Inferior parietal cortex (tissue), 1 donor: ENCODE data around the gene NOL12.
"Not testable (repeated sequence)": the region's sequence is repeated elsewhere in the genome, so short reads cannot be mapped to it uniquely, and the experiment has no call there.

Source experiments
- DNase-seq: peaks from one replicate; pipeline ENCODE4 v3.0.0-alpha.2; 2016; ENCODE audit errors: extremely low spot score

NOL12 gene

GRCh38 chr22:37713761-37714160 is 27.6 kb downstream of the NOL12 start:
- DNase-seq: no peak

GRCh38 chr22:37714634-37715033 is 28.5 kb downstream of the NOL12 start:
- no peak for DNase-seq

- DNase-seq: no peak
Observed at GRCh38 chr22:37715760-37716159, 29.6 kb downstream of the NOL12 start.

GRCh38 chr22:37716708-37717107 is 30.6 kb downstream of the NOL12 start:
- DNase-seq: no peak

GRCh38 chr22:37717235-37717634 is 31.1 kb downstream of the NOL12 start:
- DNase-seq: not testable (repeated sequence)

- DNase-seq: not testable (repeated sequence)
Observed at GRCh38 chr22:37717746-37718305, 31.7 kb downstream of the NOL12 start.

- no peak for DNase-seq
Observed at GRCh38 chr22:37725551-37726240, 39.6 kb downstream of the NOL12 start.

- no peak for DNase-seq
Observed at GRCh38 chr22:37726241-37726887, 40.2 kb downstream of the NOL12 start.

GRCh38 chr22:37728620-37729019 is 42.5 kb downstream of the NOL12 start:
- DNase-seq: no peak

GRCh38 chr22:37731804-37732471 is 45.8 kb downstream of the NOL12 start:
- no peak for DNase-seq

- DNase-seq: no peak
Observed at GRCh38 chr22:37732699-37733607, 46.8 kb downstream of the NOL12 start.

- DNase-seq: no peak
Observed at GRCh38 chr22:37733625-37734401, 47.7 kb downstream of the NOL12 start.

GRCh38 chr22:37734402-37734700 is 48.2 kb downstream of the NOL12 start:
- DNase-seq: no peak

GRCh38 chr22:37734964-37735451 is 48.9 kb downstream of the NOL12 start:
- no peak for DNase-seq

GRCh38 chr22:37739035-37739434 is 52.9 kb downstream of the NOL12 start:
- DNase-seq: no peak

- no peak for DNase-seq
Observed at GRCh38 chr22:37739611-37740049, 53.5 kb downstream of the NOL12 start.

GRCh38 chr22:37740455-37741311 is 54.5 kb downstream of the NOL12 start:
- DNase-seq: no peak

- DNase-seq: no peak
Observed at GRCh38 chr22:37741312-37741795, 55.2 kb downstream of the NOL12 start.

GRCh38 chr22:37742376-37743171 is 56.4 kb downstream of the NOL12 start:
- no peak for DNase-seq
